ENCODE data around the gene MYO5A.

DNA sequence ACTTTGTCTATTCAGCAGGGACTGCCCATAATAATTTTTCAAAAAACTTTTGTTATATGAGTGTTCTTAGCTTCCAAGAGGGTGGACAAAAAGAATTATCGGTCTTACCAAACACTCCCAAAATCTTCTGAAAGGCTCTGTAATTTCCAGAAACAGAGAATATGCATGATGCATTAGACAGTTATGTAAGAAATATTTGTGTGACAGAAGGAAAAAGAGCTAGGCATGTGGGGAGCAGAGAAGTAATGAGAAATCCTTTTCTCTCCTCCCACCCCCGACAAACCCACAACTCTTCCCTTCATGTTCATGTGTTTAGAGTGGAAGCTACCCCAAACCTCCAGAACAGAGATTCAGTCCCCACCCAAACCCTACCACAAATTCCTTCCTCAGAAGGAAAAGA, 86.8 kb downstream of the MYO5A start:
- TF ChIP-seq ZC3H10 (CRISPR knock-in tag; IDR thresholded peaks at IDR 0.05): no peak
- no peak for TF ChIP-seq RARB (CRISPR knock-in tag; IDR thresholded peaks at IDR 0.05)
- TF ChIP-seq, protein P1, sequence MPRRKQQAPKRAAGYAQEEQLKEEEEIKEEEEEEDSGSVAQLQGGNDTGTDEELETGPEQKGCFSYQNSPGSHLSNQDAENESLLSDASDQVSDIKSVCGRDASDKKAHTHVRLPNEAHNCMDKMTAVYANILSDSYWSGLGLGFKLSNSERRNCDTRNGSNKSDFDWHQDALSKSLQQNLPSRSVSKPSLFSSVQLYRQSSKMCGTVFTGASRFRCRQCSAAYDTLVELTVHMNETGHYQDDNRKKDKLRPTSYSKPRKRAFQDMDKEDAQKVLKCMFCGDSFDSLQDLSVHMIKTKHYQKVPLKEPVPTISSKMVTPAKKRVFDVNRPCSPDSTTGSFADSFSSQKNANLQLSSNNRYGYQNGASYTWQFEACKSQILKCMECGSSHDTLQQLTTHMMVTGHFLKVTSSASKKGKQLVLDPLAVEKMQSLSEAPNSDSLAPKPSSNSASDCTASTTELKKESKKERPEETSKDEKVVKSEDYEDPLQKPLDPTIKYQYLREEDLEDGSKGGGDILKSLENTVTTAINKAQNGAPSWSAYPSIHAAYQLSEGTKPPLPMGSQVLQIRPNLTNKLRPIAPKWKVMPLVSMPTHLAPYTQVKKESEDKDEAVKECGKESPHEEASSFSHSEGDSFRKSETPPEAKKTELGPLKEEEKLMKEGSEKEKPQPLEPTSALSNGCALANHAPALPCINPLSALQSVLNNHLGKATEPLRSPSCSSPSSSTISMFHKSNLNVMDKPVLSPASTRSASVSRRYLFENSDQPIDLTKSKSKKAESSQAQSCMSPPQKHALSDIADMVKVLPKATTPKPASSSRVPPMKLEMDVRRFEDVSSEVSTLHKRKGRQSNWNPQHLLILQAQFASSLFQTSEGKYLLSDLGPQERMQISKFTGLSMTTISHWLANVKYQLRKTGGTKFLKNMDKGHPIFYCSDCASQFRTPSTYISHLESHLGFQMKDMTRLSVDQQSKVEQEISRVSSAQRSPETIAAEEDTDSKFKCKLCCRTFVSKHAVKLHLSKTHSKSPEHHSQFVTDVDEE (CRISPR knock-in tag; IDR thresholded peaks at IDR 0.05): no peak
- no peak for TF ChIP-seq ISL1 (CRISPR knock-in tag; IDR thresholded peaks at IDR 0.05)
- TF ChIP-seq ZNF8 (CRISPR knock-in tag; IDR thresholded peaks at IDR 0.05): no peak
- TF ChIP-seq, protein P2, sequence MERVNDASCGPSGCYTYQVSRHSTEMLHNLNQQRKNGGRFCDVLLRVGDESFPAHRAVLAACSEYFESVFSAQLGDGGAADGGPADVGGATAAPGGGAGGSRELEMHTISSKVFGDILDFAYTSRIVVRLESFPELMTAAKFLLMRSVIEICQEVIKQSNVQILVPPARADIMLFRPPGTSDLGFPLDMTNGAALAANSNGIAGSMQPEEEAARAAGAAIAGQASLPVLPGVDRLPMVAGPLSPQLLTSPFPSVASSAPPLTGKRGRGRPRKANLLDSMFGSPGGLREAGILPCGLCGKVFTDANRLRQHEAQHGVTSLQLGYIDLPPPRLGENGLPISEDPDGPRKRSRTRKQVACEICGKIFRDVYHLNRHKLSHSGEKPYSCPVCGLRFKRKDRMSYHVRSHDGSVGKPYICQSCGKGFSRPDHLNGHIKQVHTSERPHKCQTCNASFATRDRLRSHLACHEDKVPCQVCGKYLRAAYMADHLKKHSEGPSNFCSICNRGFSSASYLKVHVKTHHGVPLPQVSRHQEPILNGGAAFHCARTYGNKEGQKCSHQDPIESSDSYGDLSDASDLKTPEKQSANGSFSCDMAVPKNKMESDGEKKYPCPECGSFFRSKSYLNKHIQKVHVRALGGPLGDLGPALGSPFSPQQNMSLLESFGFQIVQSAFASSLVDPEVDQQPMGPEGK (CRISPR knock-in tag; IDR thresholded peaks at IDR 0.05; ENCODE audit: borderline replicate concordance): no peak
- TF ChIP-seq, protein P3, sequence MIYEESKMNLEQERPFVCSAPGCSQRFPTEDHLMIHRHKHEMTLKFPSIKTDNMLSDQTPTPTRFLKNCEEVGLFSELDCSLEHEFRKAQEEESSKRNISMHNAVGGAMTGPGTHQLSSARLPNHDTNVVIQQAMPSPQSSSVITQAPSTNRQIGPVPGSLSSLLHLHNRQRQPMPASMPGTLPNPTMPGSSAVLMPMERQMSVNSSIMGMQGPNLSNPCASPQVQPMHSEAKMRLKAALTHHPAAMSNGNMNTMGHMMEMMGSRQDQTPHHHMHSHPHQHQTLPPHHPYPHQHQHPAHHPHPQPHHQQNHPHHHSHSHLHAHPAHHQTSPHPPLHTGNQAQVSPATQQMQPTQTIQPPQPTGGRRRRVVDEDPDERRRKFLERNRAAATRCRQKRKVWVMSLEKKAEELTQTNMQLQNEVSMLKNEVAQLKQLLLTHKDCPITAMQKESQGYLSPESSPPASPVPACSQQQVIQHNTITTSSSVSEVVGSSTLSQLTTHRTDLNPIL (CRISPR knock-in tag; IDR thresholded peaks at IDR 0.05; ENCODE audit: low read depth): no peak
